K562 (cell line): ENCODE data around the gene CYTH1.

Experiments used
- CHD2 ChIP-seq: IDR thresholded peaks from 2 replicates; pipeline ENCODE4 v1.6.1; 2011; ENCODE audit warnings: low read depth, low read length
- CTCF ChIP-seq, 3 experiments: IDR thresholded peaks in 2 of 3; conservative IDR thresholded peaks in 1 of 3; 2 replicates each; pipeline ENCODE4 v1.5.1; 2011 to 2012; ENCODE audit warnings: low read length in 3 of 3, mild to moderate bottlenecking in 3 of 3, control low read depth in 2 of 3, improper control_type of control experiment in 1 of 3, inconsistent platforms in 1 of 3, low read depth in 1 of 3, mixed read lengths in 1 of 3, moderate library complexity in 1 of 3; ENCODE audit not compliant: insufficient read depth in 2 of 3
- E2F5 ChIP-seq: sonication (generic); formaldehyde crosslinking; IDR thresholded peaks from 2 replicates; pipeline ENCODE4 v1.8.0; 2022; ENCODE audit warnings: mild to moderate bottlenecking, missing genetic modification reagents
- EZH2 ChIP-seq: IDR thresholded peaks from 2 replicates; pipeline ENCODE4 v1.6.1; 2012; ENCODE audit warnings: low read depth, mild to moderate bottlenecking, inconsistent platforms, low read length, borderline replicate concordance
- JUNB ChIP-seq: fragments of 450-650 bp; formaldehyde crosslinking; conservative IDR thresholded peaks from 2 replicates; pipeline ENCODE4 v1.4.0; 2020; ENCODE audit warnings: mild to moderate bottlenecking
- POLR2A ChIP-seq: fragments of 450-650 bp; conservative IDR thresholded peaks from 2 replicates; pipeline ENCODE4 v1.6.1; 2016
- POLR2AphosphoS2 ChIP-seq: IDR thresholded peaks from 2 replicates; pipeline ENCODE4 v1.6.1; 2012; ENCODE audit warnings: low read length, improper control_type of control experiment
- RAD21 ChIP-seq, 2 experiments: fragments of 250-450 bp in 1 of 2; fragments of 450-650 bp in 1 of 2; sonication (Bioruptor Pico) in 1 of 2; formaldehyde crosslinking in 1 of 2; IDR thresholded peaks in 1 of 2; conservative IDR thresholded peaks in 1 of 2; 2 replicates each; pipeline versions ENCODE4 v1.4.0 to v1.8.0; 2020 to 2022; ENCODE audit warnings: mild to moderate bottlenecking in 2 of 2, moderate library complexity in 1 of 2
- SP1 ChIP-seq: sonication (generic); formaldehyde crosslinking; IDR thresholded peaks from 2 replicates; pipeline ENCODE4 v1.8.1; 2022; ENCODE audit warnings: mild to moderate bottlenecking, missing genetic modification reagents
- TRIM24 ChIP-seq, 2 experiments: fragments of 450-650 bp; IDR thresholded peaks; 2 replicates each; pipeline ENCODE4 v1.6.1; 2016
- ZBTB7A ChIP-seq: IDR thresholded peaks from 2 replicates; pipeline ENCODE4 v1.6.1; 2011; ENCODE audit warnings: low read depth, mild to moderate bottlenecking, low read length, moderate library complexity, borderline replicate concordance; ENCODE audit not compliant: control insufficient read depth
- ZNF23 ChIP-seq: fragments of 250-450 bp; sonication (Bioruptor Pico); IDR thresholded peaks from 2 replicates; pipeline ENCODE4 v1.4.0; 2020; ENCODE audit warnings: mild to moderate bottlenecking
- ZNF324 ChIP-seq: fragments of 250-450 bp; sonication (Bioruptor Pico); IDR thresholded peaks from 2 replicates; pipeline ENCODE4 v1.4.0; 2020; ENCODE audit warnings: mild to moderate bottlenecking
- ZNF436 ChIP-seq: fragments of 250-450, 450-650 bp; sonication (Bioruptor Pico); formaldehyde crosslinking; IDR thresholded peaks from 2 replicates; pipeline ENCODE4 v1.7.0; 2020; ENCODE audit warnings: mild to moderate bottlenecking

- no peak for TF ChIP-seq JUNB (CRISPR knock-in tag)
- TF ChIP-seq ZNF23 (CRISPR knock-in tag): no peak
- TF ChIP-seq POLR2A: no peak
- TF ChIP-seq ZNF324 (CRISPR knock-in tag): no peak
- no peak for TF ChIP-seq EZH2
- TF ChIP-seq ZNF436: no peak
- TF ChIP-seq SP1 (CRISPR knock-in tag): no peak
- no peak for TF ChIP-seq ZBTB7A
- TF ChIP-seq CTCF (IDR thresholded peaks at IDR 0.05 in 2 of 3, conservative IDR thresholded peaks at IDR 0.05 in 1 of 3; ENCODE audit: insufficient read depth in 2 of 3, low read depth in 1 of 3, low read length in 3 of 3): no peak
- no peak for TF ChIP-seq E2F5 (CRISPR knock-in tag)
- no peak for TF ChIP-seq RAD21 (CRISPR knock-in tag; conservative IDR thresholded peaks at IDR 0.05 in 1 of 2, IDR thresholded peaks at IDR 0.05 in 1 of 2)
- no peak for TF ChIP-seq POLR2AphosphoS2
- no peak for TF ChIP-seq CHD2
- TF ChIP-seq TRIM24 (IDR thresholded peaks at IDR 0.05): no peak
Observed at GRCh38 chr17:78652024-78652423, 130.0 kb downstream of the CYTH1 start.
